Measurements from ENCODE around the gene HBP1. TPM values are rescaled to one million over a fixed set of nuclear protein-coding genes. Genes with fewer than 3 reads are reported as not detected.
A peak's percentile ranks its signal among the peaks of the same experiment; 100 is the strongest.

HBP1 gene
- total RNA-seq, 6 donors from 2014 or later, result 55.5 to 113 (median 74.4) TPM

GRCh38 chr7:107164092-107164491 is 4.7 kb upstream of the HBP1 start:
- 40 to 51% methylated on average over 2 of the region's 2 CpGs for WGBS, 2 donors
- Histone ChIP-seq H3K27me3 (no peaks in the 10 kb centered on the region), H3K4me1 (no peaks in the 10 kb centered on the region), H3K27ac (no peak overlapping the region), H3K4me3 (no peak overlapping the region), H3K36me3 (no peaks in the 10 kb centered on the region), H3K9me3 (no peaks in the 10 kb centered on the region)
- DNase-seq (no peak), ATAC-seq (ENCODE audit: low FRiP score in 2 of 2) (no peak)
- TF ChIP-seq POLR2AphosphoS5 (IDR thresholded peaks at IDR 0.05) (no peak), CTCF (IDR thresholded peaks at IDR 0.05) (no peak), EP300 (IDR thresholded peaks at IDR 0.05) (no peak), POLR2A (IDR thresholded peaks at IDR 0.05) (no peak)

- H3K27me3 ChIP-seq, result no peaks in the 10 kb centered on the region
- TF ChIP-seq EP300 (IDR thresholded peaks at IDR 0.05) (no peak), CTCF (IDR thresholded peaks at IDR 0.05) (no peak), POLR2A (IDR thresholded peaks at IDR 0.05) (no peak), POLR2AphosphoS5 (IDR thresholded peaks at IDR 0.05) (no peak)
- H3K9me3 ChIP-seq, result no peaks in the 10 kb centered on the region
- peaks cover under 1 to 5% (median 2%) of the 10 kb centered on the region in 4 donors for H3K4me1 ChIP-seq
- WGBS, 2 donors, result 71 to 76% methylated on average over 3 of the region's 3 CpGs
- H3K4me3 ChIP-seq, result no peak overlapping the region
- no peak overlapping the region for H3K27ac ChIP-seq
- ATAC-seq (ENCODE audit: low FRiP score in 2 of 2), result no peak
- no peak for DNase-seq
- H3K36me3 ChIP-seq, result no peaks in the 10 kb centered on the region
These were observed 3.5 kb upstream of the HBP1 start for GRCh38 chr7:107165341-107165740.

GRCh38 chr7:107166736-107167426 is 1.9 kb upstream of the HBP1 start:
- Histone ChIP-seq H3K27ac (peak overlapping the region; percentile 94 to 100 (median 98)), H3K9me3 (no peaks in the 10 kb centered on the region), H3K27me3 (no peaks in the 10 kb centered on the region), H3K36me3 (no peaks in the 10 kb centered on the region), H3K4me3 (peak overlapping the region in 3 of 4 donors; percentile 55 to 96 (median 56)), H3K4me1 (peaks cover 11 to 19% (median 17%) of the 10 kb centered on the region in 4 donors)
- 40 to 50% methylated on average over 5 of the region's 5 CpGs for WGBS, 2 donors
- TF ChIP-seq POLR2A (IDR thresholded peaks at IDR 0.05) (no peak), CTCF (IDR thresholded peaks at IDR 0.05) (no peak), POLR2AphosphoS5 (IDR thresholded peaks at IDR 0.05) (no peak), EP300 (IDR thresholded peaks at IDR 0.05) (no peak)
- no peak for DNase-seq
- no peak for ATAC-seq (ENCODE audit: low FRiP score in 2 of 2)

- WGBS, 2 donors, result 0 to 1% methylated on average over 15 of the region's 15 CpGs
- H3K9me3 ChIP-seq, result no peaks in the 10 kb centered on the region
- TF ChIP-seq POLR2AphosphoS5 (IDR thresholded peaks at IDR 0.05) (no peak), EP300 (IDR thresholded peaks at IDR 0.05) (peak in 1 of 4 donors; percentile 2), POLR2A (IDR thresholded peaks at IDR 0.05) (no peak), CTCF (IDR thresholded peaks at IDR 0.05) (peak in 5 of 6 experiments; percentile 41 to 70 (median 62))
These were observed 1.1 kb upstream of the HBP1 start for GRCh38 chr7:107167483-107168232.

More at GRCh38 chr7:107167483-107168232, 1.1 kb upstream of the HBP1 start:
- Histone ChIP-seq H3K4me1 (peaks cover 15 to 27% (median 23%) of the 10 kb centered on the region in 4 donors), H3K36me3 (no peaks in the 10 kb centered on the region), H3K27me3 (no peaks in the 10 kb centered on the region), H3K4me3 (peak overlapping the region; percentile 18 to 96 (median 56)), H3K27ac (peak overlapping the region; percentile 94 to 100 (median 98))
- peak in 1 of 2 donors; percentile 78 for DNase-seq
- ATAC-seq (ENCODE audit: low FRiP score in 2 of 2), result peak; percentile 44 to 53

Measured in upper lobe of left lung (tissue), 6 donors.